GM21390 (cell line): ENCODE measurements around the gene CPXM1.
"Not testable (repeated sequence)": the region's sequence is repeated elsewhere in the genome, so short reads cannot be mapped to it uniquely, and the experiment has no call there.

ENCODE experiments used
- ATAC-seq: cut with Tn5 transposase; IDR thresholded peaks from one replicate; pipeline ENCODE4 v1.9.1; 2021; ENCODE audit not compliant: unreplicated experiment

The CPXM1 gene

DNA sequence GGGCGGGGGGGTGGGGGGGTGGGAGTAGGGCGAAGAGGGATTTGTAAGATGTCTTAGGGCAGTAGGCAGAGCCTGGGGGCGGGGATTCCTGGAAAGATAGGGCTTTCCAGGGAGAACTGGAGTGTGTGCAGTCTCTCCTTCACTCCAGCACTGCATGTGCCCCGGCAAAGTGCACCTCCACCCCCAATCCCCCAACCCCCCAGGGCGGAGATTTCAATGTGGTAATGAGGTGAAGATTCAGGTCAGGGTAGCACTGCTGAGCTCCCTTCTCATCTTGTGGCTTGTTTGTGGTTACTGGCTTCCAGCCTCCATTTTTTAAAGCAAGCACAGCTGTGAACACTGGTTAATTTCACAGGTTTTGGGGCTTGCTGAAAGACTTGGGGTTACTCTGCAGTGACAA lies 21.6 kb upstream of the CPXM1 start:
- no peak for ATAC-seq

DNA sequence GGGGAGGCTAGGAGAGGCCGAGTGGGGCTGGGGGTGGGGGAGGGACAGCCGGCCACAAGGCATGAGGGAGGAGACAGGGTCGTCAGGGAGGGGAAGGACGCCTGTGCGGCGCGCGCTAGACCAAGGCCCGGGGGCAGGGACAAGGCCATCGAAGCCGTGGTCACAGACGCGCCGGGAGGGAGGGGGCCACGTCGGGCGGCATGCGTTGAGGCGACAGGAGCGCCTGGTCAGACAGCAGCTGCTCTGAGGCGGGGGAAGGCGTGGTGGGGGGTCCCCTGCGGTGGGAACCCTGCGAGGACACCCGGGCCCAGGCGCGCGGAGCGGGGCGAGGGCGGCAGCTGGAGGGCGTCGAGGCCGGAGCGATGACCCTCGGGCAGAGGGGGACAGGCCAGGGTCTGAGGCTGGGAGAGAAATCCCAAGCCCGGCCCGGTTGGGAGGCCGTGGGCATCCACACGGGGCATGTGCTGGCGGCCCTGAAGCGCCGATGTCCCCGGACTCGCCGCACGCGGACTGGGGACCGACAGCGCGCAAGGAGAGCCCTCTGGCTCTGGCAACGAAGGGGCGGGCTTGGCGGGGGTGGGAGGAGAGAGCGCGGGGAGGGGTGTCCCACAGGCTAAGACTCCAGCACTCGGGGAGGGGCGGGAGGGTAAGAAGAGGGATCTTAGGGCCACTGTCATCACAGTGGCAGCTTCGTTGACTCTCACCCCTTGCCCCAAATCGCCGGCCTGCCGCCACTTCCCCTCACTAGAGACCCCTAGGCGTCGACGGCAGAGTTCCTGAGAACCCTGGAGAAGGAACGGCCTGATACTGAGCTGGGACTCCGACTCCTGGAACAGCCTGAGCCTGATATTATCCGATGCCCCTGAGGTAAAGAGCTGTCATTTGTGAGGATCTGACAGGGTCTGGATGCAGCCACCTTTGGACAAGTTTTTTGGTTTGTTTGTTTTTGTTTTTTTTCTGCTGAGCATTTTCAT lies 20.8 kb upstream of the CPXM1 start:
- ATAC-seq = no peak

DNA sequence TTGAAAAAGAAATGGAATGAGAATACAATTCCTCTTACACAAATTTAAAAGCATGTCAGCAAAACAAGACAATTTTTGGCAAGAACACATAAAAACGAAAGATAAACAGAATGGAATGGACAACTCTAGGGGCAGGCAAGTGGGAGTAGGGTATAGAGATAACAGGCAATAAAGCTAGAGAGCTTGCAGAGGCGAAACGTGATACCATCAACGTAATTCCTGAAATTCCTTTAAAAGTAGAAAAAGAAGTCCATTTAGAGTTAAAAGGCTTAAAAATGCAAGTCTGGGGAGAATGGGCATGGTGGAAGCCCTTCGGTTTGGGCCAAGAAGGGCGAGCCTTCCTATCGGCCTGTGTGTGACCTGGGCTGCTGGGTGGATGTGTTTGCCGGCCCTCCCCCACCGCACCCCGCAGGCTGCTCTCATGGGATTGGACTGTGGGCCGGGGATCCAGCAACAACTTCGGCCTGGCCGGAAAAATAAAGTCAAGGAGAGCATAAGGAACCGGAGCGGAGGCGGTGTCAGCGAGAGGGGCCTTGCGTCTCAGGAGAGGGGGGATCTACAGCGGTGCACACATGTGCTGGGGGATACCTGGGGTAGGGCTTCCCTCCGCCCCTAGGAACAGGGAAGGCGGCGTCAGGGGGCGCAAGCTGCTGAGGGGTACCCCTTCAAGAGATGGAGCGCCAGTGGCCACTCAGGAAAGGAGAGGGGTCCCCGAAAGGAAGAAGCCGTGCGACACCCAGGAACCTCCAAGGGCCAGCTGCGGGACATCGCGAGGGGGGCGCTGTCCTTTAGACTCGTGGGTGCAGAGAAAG lies 19.9 kb upstream of the CPXM1 start:
- ATAC-seq = no peak

DNA sequence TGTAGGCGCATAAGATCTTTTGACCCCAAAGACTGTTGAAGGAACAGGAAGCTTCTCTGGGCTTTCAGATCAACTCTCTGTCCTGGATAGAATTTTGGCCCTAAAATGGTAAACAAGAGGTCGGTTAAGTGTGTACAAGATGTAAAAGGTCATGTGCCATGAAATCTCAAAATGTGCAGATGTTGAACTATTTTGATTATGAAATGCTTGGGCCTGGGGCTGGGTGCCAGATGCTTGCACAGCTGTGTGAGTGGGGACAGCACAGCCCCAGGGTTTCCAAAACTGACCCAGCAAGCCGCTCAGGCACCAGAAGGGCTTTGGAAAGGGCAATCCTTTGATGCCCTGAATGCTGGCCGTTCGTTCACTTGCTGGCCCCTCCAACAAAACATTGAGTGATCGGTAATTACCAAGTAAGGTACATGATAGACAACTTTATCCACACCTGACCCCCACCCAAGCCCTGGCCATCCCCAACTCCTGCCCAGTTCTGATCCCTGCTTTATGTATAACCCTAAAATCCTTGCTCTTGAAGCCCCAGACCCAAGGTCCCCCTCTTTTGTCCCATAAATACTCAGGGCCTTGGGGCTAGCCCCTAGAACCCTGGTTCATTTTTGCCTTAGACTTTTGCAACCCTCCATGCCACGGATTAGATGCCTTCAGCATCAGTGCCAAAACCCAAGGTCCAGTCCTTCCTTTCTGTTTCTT lies 17.6 kb upstream of the CPXM1 start:
- no peak for ATAC-seq

DNA sequence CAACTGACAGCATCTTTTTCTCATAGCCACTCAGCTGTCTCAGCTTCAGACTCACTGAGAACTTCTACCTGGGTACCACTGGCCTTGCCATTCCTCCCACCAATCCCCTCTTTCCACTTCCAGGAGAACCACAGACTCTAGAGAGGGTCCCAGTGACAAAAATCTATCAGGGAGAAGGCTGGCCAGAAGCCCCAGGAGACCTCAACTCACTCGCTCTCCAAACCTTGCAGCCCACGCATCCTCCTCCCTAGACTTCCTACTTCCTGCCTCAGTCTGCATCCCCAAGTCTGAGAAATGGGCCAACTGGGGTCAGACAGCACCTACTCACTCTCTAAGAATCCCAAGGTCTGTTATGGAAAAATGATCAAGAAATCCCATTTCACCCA lies 16.9 kb upstream of the CPXM1 start:
- ATAC-seq = no peak

DNA sequence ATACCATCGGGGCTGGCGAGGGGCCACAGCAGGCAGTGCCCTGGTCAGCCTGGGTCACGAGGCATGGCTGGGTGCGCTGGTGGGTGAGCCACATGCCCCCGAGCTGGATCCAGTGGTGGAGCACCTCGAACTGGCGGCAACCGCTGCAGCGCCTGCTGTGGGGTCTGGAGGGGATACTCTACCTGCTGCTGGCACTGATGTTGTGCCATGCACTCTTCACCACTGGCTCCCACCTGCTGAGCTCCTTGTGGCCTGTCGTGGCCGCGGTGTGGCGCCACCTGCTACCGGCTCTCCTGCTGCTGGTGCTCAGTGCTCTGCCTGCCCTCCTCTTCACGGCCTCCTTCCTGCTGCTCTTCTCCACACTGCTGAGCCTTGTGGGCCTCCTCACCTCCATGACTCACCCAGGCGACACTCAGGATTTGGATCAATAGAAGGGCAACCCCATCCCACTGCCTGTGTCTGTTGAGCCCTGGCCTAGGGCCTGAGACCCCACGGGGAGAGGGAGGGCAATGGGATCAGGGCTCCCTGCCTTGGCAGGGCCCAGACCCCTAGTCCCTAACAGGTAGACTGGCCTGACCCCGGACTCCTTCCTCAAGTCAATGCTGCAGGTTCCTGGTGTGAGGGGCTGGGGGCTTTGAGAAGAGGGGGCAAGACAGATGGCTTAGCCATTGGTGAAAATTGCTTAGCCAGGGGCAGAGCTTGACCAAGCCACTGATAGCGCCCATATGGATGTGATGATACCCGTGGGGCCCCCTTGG lies 16.3 kb upstream of the CPXM1 start:
- no peak for ATAC-seq

DNA sequence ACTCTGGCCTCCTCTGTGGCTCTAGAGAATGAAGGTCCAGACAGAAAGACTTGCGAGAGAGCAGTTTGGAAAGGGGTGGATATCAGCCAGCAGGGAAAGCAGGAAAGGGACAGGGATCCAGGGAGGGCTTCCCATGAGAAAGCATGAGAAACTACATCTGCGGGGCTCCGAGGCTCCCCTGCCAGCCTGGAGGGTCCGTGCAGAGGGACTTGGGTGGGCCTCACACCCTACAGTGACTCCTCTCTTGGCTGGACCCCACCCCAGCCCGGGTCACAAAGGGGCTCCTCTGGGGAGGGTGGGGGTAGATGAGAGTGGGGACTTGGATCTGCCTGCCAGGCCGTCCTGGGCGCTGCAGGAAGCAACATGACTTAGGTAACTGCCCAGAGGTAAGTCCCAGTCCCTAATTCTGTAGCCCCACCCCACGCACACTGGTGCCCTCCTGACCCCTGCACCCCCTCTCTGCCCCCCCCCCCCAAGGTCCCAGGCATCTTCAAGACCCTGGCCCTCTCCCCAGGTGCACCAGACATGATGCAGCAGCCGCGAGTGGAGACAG lies 15.7 kb upstream of the CPXM1 start, which contains the start of gene TMEM239:
Gene TMEM239, plus strand, starts transcription at position 335 of the 553 bp plus-strand sequence. Its CDS starts 191 bp downstream, at position 526.
- no peak for ATAC-seq

DNA sequence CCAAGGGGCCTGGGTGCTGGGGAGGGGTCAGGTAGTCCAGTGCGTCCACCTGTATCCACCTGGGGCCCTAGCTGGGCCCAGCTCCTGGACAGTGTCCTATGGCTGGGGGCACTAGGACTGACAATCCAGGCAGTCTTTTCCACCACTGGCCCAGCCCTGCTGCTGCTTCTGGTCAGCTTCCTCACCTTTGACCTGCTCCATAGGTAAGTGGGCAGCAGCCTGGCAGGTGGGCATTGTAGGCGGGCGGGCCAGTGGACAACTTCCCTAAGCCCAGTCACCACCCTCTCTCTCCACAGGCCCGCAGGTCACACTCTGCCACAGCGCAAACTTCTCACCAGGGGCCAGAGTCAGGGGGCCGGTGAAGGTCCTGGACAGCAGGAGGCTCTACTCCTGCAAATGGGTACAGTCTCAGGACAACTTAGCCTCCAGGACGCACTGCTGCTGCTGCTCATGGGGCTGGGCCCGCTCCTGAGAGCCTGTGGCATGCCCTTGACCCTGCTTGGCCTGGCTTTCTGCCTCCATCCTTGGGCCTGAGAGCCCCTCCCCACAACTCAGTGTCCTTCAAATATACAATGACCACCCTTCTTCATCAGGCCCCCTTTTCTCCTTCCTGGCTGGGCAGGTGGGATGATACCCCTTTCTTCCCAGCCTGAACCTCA lies 14.9 kb upstream of the CPXM1 start:
- ATAC-seq = no peak

DNA sequence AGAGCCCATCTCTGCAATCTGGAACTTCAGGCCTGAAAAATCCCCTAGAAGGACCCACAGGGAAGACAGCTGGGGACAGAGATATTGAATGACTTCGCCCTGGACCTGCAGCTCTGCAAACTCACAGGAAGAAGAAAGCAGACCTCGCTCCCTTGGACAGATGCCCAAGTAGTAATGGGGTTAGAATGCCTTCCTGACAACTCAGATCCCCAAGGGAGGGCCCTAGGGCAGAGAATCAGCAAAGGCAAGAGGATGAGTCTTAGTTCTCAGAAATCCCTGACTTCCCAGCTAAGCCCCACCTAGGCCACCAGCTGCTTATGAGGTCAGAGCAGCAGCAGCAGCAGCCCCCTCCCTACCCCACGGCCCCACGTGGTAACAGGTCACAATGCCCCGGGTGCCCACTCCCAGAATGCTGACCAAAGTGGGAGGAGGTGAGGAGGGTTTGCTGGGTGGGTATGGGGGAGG lies 14.2 kb upstream of the CPXM1 start, which contains the start of gene C20orf141:
Gene C20orf141, plus strand, starts transcription at position 401 of the 465 bp plus-strand sequence. CDS start 198 bp downstream, outside the sequence.
- ATAC-seq = no peak

DNA sequence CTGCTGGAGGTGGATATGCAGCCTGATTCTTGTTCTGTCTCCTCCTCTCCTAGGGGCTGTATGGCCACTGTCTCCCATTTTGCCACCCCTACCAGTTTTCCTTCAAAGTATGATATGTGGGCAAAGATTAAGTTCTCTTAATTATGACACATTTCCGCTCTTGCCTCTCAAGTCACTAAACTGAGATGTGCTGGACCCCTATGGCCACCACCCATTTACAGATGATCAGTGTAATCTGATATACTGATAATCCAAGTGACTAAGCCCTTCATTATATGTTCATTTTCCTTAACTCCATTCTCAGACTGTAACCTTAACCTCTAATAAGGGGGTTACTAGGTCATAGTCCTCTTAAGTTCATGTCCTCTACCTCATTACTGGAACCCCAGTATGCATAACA lies 13.6 kb upstream of the CPXM1 start:
- no peak for ATAC-seq

DNA sequence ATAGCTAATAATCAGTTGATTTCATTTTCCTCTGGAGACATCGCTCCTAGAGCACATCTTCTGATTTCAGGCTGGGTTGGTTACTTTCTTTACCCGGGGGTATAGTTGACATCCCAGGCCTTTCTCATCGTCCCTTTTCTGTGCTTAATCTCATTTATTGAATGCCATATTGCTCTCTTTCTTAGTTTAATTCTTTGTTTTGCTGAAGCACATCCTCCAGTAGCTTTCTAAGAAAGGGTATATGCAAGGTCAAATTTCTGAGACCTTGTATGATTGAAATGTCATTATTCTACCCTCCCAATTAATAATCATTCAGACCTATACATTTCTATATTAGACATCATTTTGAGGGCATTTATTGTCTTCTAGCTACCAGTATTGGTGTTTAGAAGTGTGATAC lies 11.8 kb upstream of the CPXM1 start:
- no peak for ATAC-seq

DNA sequence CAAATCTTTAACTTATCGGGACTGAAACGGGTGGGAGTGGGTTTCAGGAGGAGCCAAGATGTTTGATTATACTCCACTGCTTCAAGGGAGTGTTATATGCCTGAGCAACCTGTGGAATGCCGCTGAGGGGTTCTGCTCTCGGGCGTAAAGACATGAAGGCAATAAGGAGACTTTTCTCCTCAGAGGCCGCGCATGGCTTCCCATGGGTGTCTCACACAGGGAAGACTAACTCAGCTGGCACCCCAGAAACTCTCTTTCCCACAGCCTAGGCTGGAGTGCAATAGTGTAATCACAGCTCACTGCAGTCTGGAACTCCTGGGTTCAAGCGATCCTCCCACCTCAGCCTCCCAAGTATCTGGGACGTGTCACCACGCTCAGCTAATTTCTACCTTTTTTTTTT lies 9.3 kb upstream of the CPXM1 start:
- no peak for ATAC-seq

DNA sequence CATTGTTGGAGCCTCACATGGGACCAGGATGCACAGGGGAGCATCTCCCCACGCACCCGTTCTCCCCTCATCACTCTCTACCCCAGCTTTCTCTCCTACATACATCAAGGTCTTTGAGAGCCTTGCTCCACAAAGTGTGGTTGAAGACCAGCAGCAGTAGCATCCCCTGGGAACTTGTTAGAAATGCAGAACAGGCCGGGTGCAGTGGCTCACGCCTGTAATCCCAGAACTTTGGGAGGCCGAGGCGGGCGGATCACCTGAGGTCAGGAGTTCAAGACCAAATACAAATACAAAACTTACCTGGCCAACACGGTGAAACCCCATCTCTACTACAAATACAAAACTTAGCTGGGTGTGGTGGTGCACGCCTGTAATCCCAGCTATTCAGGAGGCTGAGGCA lies 7.5 kb upstream of the CPXM1 start:
- ATAC-seq = not testable (repeated sequence)

DNA sequence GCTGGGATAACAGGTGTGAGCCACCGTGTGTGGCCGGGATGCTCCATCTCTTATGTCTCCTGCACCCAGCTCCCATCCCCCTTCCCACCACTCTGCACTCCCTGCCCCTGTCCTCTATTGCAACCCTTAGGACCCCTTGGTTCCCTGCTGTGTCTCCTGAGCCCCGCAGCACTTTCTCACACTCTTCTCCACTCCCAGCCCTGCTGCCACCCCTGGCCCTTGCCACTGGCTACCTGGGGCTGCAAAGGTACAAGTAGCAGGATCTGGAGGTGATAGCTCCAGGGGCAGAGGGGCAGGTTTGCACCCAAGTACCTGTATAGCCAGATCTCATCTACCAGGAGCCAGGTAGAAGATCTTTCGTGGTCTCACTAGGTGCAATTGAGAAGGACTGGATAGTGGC lies 6.6 kb upstream of the CPXM1 start:
- no peak for ATAC-seq

DNA sequence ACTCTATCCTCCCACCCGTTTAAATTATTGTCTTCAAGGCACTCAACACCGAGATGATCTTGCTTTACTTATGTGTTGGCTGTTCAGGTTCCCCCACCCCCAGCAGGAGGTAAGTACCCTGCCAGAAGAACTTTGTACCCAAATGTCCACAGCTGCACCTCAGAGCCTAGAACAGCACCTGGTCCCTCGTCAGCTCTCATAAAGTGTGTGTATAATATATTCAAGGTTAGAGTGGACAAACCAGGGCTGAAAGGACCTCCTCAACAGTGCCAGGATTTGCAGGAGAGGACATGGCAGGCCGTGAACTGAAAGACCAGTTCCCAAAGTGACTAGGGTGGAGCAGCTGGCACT lies 5.9 kb upstream of the CPXM1 start:
- ATAC-seq = no peak

DNA sequence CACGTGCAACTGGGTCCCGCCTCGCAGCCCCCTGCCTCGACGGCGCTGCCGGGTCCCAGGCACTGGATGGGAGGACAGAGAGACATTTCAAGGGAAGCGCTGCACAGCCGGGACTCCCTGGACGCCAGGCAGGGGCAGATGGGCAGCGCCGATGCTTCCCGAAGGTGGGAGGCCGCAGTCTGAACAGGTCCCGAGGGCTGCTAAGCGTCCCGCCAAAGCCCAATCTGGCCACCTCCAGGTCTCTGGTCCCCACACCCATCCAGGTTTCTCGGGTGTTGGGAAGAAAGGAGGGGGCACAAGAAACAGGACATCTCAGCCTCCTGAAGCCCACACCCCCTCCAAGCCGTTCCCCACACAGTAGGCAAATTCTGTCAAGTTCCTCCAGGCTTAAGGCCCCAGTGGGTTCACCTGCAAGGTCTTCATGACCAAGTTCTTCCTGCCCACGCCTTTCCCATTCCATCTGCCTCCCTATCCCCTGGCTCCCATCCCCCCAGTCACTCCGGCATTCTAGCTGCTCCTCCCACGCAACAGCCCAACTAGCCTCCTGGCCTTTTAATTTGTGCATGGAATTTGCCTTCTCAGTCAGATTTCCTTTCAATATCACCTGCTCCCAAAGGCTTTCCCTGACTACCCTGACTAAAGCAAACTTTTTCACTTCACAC lies 5.4 kb upstream of the CPXM1 start:
- no peak for ATAC-seq

DNA sequence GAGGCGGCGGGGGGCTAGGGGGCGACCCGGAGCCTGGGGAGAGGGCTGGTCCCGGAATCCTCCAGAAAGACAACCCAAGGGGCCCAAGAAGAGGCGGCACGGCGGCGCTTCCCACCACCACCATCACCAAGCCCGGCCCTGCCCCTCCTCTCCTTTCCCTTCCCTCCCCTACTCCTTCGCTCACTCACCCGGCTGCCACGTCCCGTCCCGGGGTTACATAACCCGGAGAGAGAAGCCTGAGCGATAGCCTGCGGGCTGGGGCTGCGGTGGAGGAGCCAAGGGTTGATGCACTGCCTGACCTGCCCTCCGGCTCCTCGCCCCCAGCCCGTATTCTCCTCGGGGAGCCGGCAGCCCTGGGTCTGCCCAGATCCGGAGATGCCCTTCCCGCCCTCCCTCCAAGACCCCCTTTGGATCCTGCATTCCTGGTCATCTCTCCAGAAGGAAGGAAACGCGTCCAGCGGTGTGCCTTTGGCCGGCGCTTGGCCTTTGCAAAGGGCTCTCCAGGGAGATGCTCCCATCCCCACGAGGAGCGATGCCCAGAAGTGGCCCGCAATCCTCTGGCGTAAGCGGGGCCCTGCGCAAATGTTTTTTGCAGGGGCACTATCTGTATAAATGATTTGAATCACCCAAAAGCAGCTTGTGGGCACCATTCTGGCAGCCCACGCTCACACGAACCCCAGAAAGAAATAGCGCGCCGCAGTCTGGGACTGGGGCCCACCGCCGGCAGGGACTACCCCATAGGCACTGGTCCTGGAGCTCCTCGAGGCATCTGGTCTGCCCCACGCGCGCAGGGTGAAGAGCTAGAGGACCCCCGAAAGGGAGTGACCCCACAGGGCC lies 4.6 kb upstream of the CPXM1 start:
- no peak for ATAC-seq
